OCI-LY7 (cell line): ENCODE results near the gene CAMK2N1.

Experiments
- EZH2phosphoT487 ChIP-seq: fragments of 200-600 bp; sonication (generic); IDR thresholded peaks from 2 replicates; pipeline ENCODE4 v1.6.1; 2018; ENCODE audit warnings: low read depth, borderline replicate concordance, mild to moderate bottlenecking, mixed run types, antibody characterized with exemption, low read length, moderate library complexity, mixed read lengths
- TF ChIP-seq, protein P1 (sequence below): fragments of 200-600 bp; sonication (generic); conservative IDR thresholded peaks from 2 replicates; pipeline ENCODE4 v1.5.1; 2014; ENCODE audit warnings: mild to moderate bottlenecking, antibody characterized with exemption, low read length, moderate library complexity, mixed read lengths

DNA sequence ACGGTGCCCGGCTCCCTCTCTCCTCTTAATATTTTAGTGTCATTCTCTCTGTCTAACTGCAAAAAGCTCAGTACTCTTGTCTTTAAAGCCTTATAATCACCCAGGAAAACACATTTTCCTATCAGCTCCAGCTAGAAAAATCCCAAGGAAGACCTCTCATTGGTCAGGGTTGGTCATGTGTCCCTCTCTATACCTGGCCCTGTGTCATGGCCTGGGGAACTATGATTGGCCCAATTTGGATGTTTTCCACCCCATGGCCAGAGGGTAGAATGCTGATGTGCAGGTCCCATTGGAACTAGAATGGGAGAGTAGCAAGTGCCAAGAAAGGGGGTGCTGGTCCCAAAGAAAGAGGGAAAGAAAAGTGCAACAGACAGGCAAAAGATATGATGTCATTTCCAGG lies 27.3 kb downstream of the CAMK2N1 start:
- TF ChIP-seq, protein P1, sequence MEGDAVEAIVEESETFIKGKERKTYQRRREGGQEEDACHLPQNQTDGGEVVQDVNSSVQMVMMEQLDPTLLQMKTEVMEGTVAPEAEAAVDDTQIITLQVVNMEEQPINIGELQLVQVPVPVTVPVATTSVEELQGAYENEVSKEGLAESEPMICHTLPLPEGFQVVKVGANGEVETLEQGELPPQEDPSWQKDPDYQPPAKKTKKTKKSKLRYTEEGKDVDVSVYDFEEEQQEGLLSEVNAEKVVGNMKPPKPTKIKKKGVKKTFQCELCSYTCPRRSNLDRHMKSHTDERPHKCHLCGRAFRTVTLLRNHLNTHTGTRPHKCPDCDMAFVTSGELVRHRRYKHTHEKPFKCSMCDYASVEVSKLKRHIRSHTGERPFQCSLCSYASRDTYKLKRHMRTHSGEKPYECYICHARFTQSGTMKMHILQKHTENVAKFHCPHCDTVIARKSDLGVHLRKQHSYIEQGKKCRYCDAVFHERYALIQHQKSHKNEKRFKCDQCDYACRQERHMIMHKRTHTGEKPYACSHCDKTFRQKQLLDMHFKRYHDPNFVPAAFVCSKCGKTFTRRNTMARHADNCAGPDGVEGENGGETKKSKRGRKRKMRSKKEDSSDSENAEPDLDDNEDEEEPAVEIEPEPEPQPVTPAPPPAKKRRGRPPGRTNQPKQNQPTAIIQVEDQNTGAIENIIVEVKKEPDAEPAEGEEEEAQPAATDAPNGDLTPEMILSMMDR, result no peak
- no peak for TF ChIP-seq EZH2phosphoT487
